ENCODE results near the gene SAPCD2.

DNA sequence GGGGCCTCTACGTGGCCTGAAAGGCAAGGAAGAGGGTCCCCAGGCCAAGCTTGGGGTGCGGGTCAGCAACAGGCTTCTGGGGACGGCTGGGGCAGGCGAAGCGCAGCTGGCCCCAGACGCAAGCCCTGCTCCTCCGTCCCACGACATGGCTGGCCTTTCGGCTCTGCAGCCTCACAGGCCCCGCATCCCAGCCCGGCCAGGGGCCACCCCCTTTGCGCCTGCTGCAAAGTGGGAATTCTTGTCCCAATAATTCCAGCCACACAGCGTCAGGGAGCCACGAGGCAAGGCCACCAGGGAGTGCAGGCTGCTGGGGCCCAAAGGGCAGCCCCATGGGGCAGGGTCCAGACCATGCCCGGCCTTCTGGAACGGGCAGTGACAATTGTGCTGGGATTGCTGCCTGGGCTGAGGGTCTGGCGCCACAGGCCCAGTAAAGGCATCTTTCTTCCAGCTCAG, 15.4 kb downstream of the SAPCD2 start:
- TF ChIP-seq, protein P1, sequence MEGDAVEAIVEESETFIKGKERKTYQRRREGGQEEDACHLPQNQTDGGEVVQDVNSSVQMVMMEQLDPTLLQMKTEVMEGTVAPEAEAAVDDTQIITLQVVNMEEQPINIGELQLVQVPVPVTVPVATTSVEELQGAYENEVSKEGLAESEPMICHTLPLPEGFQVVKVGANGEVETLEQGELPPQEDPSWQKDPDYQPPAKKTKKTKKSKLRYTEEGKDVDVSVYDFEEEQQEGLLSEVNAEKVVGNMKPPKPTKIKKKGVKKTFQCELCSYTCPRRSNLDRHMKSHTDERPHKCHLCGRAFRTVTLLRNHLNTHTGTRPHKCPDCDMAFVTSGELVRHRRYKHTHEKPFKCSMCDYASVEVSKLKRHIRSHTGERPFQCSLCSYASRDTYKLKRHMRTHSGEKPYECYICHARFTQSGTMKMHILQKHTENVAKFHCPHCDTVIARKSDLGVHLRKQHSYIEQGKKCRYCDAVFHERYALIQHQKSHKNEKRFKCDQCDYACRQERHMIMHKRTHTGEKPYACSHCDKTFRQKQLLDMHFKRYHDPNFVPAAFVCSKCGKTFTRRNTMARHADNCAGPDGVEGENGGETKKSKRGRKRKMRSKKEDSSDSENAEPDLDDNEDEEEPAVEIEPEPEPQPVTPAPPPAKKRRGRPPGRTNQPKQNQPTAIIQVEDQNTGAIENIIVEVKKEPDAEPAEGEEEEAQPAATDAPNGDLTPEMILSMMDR (conservative IDR thresholded peaks at IDR 0.05; ENCODE audit: low read depth, low read length) = no peak
- TF ChIP-seq EZH2 (IDR thresholded peaks at IDR 0.05; ENCODE audit: borderline replicate concordance, low read depth, low read length, poor library complexity, severe bottlenecking) = no peak
